ENCODE data around the gene CFAP54.
"Not testable (repeated sequence)": the region's sequence is repeated elsewhere in the genome, so short reads cannot be mapped to it uniquely, and the experiment has no call there.

CFAP54 gene

GRCh38 chr12:96482086-96482485 lies 7.3 kb upstream of the CFAP54 start:
- no peak overlapping the region for H4K8ac ChIP-seq (ENCODE audit: low read depth, low read length)
- H3K27me3 ChIP-seq (ENCODE audit: insufficient read depth, low read length, poor library complexity) = no peaks in the 10 kb centered on the region
- no peaks in the 10 kb centered on the region for H3K79me2 ChIP-seq (ENCODE audit: control insufficient read depth, insufficient read depth, low read length)
- no peaks in the 10 kb centered on the region for H3K36me3 ChIP-seq (ENCODE audit: control insufficient read depth, insufficient read depth, low read length)
- no peaks in the 10 kb centered on the region for H3K79me1 ChIP-seq (ENCODE audit: low read length)
- no peak overlapping the region for H3K18ac ChIP-seq (ENCODE audit: low read length)
- H3K9ac ChIP-seq (ENCODE audit: low read length) = no peak overlapping the region
- no peaks in the 10 kb centered on the region for H3K4me1 ChIP-seq (ENCODE audit: control insufficient read depth, low read depth, low read length)
- no peak overlapping the region for H2BK120ac ChIP-seq (ENCODE audit: low read depth, low read length)
- H3K23ac ChIP-seq (ENCODE audit: low read length) = no peak overlapping the region
- no peak overlapping the region for H3K4ac ChIP-seq (ENCODE audit: low read depth, low read length)
- no peak overlapping the region for H3K4me3 ChIP-seq (ENCODE audit: low read length)
- no peak overlapping the region for H2AK5ac ChIP-seq (ENCODE audit: low read length)
- no peak overlapping the region for H3K27ac ChIP-seq (ENCODE audit: low read depth, low read length)
- no peak overlapping the region for H2BK5ac ChIP-seq (ENCODE audit: low read length)
- H3K56ac ChIP-seq (ENCODE audit: low read length) = no peak overlapping the region
- DNase-seq = no peak
- no peak overlapping the region for H2BK15ac ChIP-seq (replicated peaks; ENCODE audit: low read depth)
- no peak overlapping the region for H3K4me2 ChIP-seq (ENCODE audit: low read length)
- no CpG with 5 or more reads among the region's 5 CpGs for WGBS (ENCODE audit: extremely low coverage, insufficient coverage, low lambda C conversion rate)
- H4K5ac ChIP-seq (ENCODE audit: low read length) = no peak overlapping the region

DNA sequence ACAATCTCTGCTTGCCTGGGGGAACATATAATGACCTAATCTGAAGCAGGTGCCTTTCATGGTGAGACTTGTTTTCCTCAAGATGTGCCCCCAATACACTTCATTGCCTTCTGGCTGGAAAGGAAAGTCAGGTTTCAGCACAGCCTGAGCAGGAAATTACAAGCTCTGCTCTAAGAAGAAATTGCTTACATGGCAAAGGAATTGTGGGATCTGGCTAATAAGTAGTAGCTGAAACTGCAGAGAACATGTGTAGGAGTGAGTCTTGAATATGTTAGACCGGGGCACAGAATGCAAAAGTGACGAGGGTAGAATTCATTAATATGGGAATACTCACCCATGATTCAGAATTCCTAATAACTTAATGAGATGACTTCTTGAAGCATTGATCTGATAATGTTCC lies 6.3 kb upstream of the CFAP54 start:
- Histone ChIP-seq H3K23ac (ENCODE audit: low read length) (no peak overlapping the region), H3K4me3 (ENCODE audit: low read length) (no peak overlapping the region)
- WGBS (ENCODE audit: extremely low coverage, insufficient coverage, low lambda C conversion rate) = no CpG with 5 or more reads among the region's 2 CpGs

GRCh38 chr12:96486751-96487613 lies 2.4 kb upstream of the CFAP54 start:
- Histone ChIP-seq H2AK5ac (ENCODE audit: low read length) (no peak overlapping the region), H3K18ac (ENCODE audit: low read length) (no peak overlapping the region), H3K27me3 (ENCODE audit: insufficient read depth, low read length, poor library complexity) (no peaks in the 10 kb centered on the region), H3K56ac (ENCODE audit: low read length) (no peak overlapping the region), H3K79me2 (ENCODE audit: control insufficient read depth, insufficient read depth, low read length) (no peaks in the 10 kb centered on the region), H3K27ac (ENCODE audit: low read depth, low read length) (no peak overlapping the region), H3K23ac (ENCODE audit: low read length) (no peak overlapping the region), H3K4me1 (ENCODE audit: control insufficient read depth, low read depth, low read length) (no peaks in the 10 kb centered on the region), H3K4me3 (ENCODE audit: low read length) (no peak overlapping the region), H4K8ac (ENCODE audit: low read depth, low read length) (no peak overlapping the region), H2BK120ac (ENCODE audit: low read depth, low read length) (no peak overlapping the region), H3K79me1 (ENCODE audit: low read length) (no peaks in the 10 kb centered on the region), H3K9ac (ENCODE audit: low read length) (no peak overlapping the region), H3K4ac (ENCODE audit: low read depth, low read length) (no peak overlapping the region), H3K36me3 (ENCODE audit: control insufficient read depth, insufficient read depth, low read length) (no peaks in the 10 kb centered on the region), H4K5ac (ENCODE audit: low read length) (no peak overlapping the region), H3K4me2 (ENCODE audit: low read length) (no peak overlapping the region), H2BK15ac (replicated peaks; ENCODE audit: low read depth) (no peak overlapping the region), H2BK5ac (ENCODE audit: low read length) (no peak overlapping the region)
- WGBS (ENCODE audit: extremely low coverage, insufficient coverage, low lambda C conversion rate) = no CpG with 5 or more reads among the region's 12 CpGs
- DNase-seq = no peak

More for the DNA sequence above, 6.3 kb upstream of the CFAP54 start:
- no peak overlapping the region for H2BK120ac ChIP-seq (ENCODE audit: low read depth, low read length)
- H3K9ac ChIP-seq (ENCODE audit: low read length) = no peak overlapping the region
- H3K18ac ChIP-seq (ENCODE audit: low read length) = no peak overlapping the region
- H3K56ac ChIP-seq (ENCODE audit: low read length) = no peak overlapping the region
- H3K4me2 ChIP-seq (ENCODE audit: low read length) = no peak overlapping the region
- H3K4me1 ChIP-seq (ENCODE audit: control insufficient read depth, low read depth, low read length) = no peaks in the 10 kb centered on the region
- H2AK5ac ChIP-seq (ENCODE audit: low read length) = no peak overlapping the region
- no peak overlapping the region for H3K4ac ChIP-seq (ENCODE audit: low read depth, low read length)
- H4K5ac ChIP-seq (ENCODE audit: low read length) = no peak overlapping the region
- no peak overlapping the region for H2BK15ac ChIP-seq (replicated peaks; ENCODE audit: low read depth)
- DNase-seq = no peak
- no peak overlapping the region for H2BK5ac ChIP-seq (ENCODE audit: low read length)
- no peak overlapping the region for H3K27ac ChIP-seq (ENCODE audit: low read depth, low read length)
- no peaks in the 10 kb centered on the region for H3K79me2 ChIP-seq (ENCODE audit: control insufficient read depth, insufficient read depth, low read length)
- no peaks in the 10 kb centered on the region for H3K27me3 ChIP-seq (ENCODE audit: insufficient read depth, low read length, poor library complexity)
- H4K8ac ChIP-seq (ENCODE audit: low read depth, low read length) = no peak overlapping the region
- no peaks in the 10 kb centered on the region for H3K79me1 ChIP-seq (ENCODE audit: low read length)
- H3K36me3 ChIP-seq (ENCODE audit: control insufficient read depth, insufficient read depth, low read length) = no peaks in the 10 kb centered on the region

GRCh38 chr12:96487634-96488033 lies 1.7 kb upstream of the CFAP54 start:
- Histone ChIP-seq H2AK5ac (ENCODE audit: low read length) (no peak overlapping the region), H3K56ac (ENCODE audit: low read length) (no peak overlapping the region), H3K27ac (ENCODE audit: low read depth, low read length) (no peak overlapping the region), H3K4me1 (ENCODE audit: control insufficient read depth, low read depth, low read length) (no peaks in the 10 kb centered on the region), H3K79me2 (ENCODE audit: control insufficient read depth, insufficient read depth, low read length) (no peaks in the 10 kb centered on the region), H3K79me1 (ENCODE audit: low read length) (no peaks in the 10 kb centered on the region), H2BK120ac (ENCODE audit: low read depth, low read length) (no peak overlapping the region), H4K8ac (ENCODE audit: low read depth, low read length) (no peak overlapping the region), H3K27me3 (ENCODE audit: insufficient read depth, low read length, poor library complexity) (no peaks in the 10 kb centered on the region), H3K9ac (ENCODE audit: low read length) (no peak overlapping the region), H3K18ac (ENCODE audit: low read length) (no peak overlapping the region), H3K4ac (ENCODE audit: low read depth, low read length) (no peak overlapping the region), H4K5ac (ENCODE audit: low read length) (no peak overlapping the region), H2BK5ac (ENCODE audit: low read length) (no peak overlapping the region), H2BK15ac (replicated peaks; ENCODE audit: low read depth) (no peak overlapping the region), H3K23ac (ENCODE audit: low read length) (no peak overlapping the region), H3K4me3 (ENCODE audit: low read length) (no peak overlapping the region), H3K36me3 (ENCODE audit: control insufficient read depth, insufficient read depth, low read length) (no peaks in the 10 kb centered on the region), H3K4me2 (ENCODE audit: low read length) (no peak overlapping the region)
- DNase-seq = peak; percentile 26
- no CpG with 5 or more reads among the region's 3 CpGs for WGBS (ENCODE audit: extremely low coverage, insufficient coverage, low lambda C conversion rate)

DNA sequence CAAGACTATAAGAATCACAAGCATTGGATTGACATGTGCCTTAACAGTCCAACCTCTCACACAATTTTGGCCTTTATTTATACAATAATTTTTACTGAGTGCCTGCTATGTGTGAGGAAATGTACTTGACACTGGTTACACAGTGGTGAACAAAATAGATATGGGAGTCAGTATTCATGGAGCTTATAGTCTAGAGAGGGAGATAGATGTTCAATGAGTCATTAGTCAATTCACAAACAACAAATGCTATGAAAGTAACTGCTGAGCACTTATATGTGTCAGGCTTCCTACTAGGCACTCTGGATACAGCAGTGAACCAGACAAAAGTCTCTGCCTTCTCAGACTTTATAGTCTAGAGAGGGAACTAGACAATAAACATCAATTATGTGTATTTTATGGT lies 3.7 kb downstream of the CFAP54 start:
- Histone ChIP-seq H2BK15ac (replicated peaks; ENCODE audit: low read depth) (no peak overlapping the region), H3K79me2 (ENCODE audit: control insufficient read depth, insufficient read depth, low read length) (no peaks in the 10 kb centered on the region), H3K79me1 (ENCODE audit: low read length) (no peaks in the 10 kb centered on the region), H3K18ac (ENCODE audit: low read length) (no peak overlapping the region), H3K27ac (ENCODE audit: low read depth, low read length) (no peak overlapping the region), H2BK120ac (ENCODE audit: low read depth, low read length) (no peak overlapping the region), H3K4me3 (ENCODE audit: low read length) (no peak overlapping the region), H2AK5ac (ENCODE audit: low read length) (no peak overlapping the region), H3K56ac (ENCODE audit: low read length) (no peak overlapping the region), H3K4ac (ENCODE audit: low read depth, low read length) (no peak overlapping the region), H3K27me3 (ENCODE audit: insufficient read depth, low read length, poor library complexity) (no peaks in the 10 kb centered on the region), H4K5ac (ENCODE audit: low read length) (no peak overlapping the region), H4K8ac (ENCODE audit: low read depth, low read length) (no peak overlapping the region), H2BK5ac (ENCODE audit: low read length) (no peak overlapping the region), H3K4me1 (ENCODE audit: control insufficient read depth, low read depth, low read length) (no peaks in the 10 kb centered on the region), H3K4me2 (ENCODE audit: low read length) (no peak overlapping the region), H3K23ac (ENCODE audit: low read length) (no peak overlapping the region), H3K36me3 (ENCODE audit: control insufficient read depth, insufficient read depth, low read length) (no peaks in the 10 kb centered on the region), H3K9ac (ENCODE audit: low read length) (no peak overlapping the region)
- no peak for DNase-seq

- H3K27me3 ChIP-seq (ENCODE audit: insufficient read depth, low read length, poor library complexity); H4K5ac ChIP-seq (ENCODE audit: low read length); H3K4me3 ChIP-seq (ENCODE audit: low read length); H2AK5ac ChIP-seq (ENCODE audit: low read length); H3K79me2 ChIP-seq (ENCODE audit: control insufficient read depth, insufficient read depth, low read length); H3K4ac ChIP-seq (ENCODE audit: low read depth, low read length); DNase-seq; H2BK5ac ChIP-seq (ENCODE audit: low read length); H2BK120ac ChIP-seq (ENCODE audit: low read depth, low read length); H3K4me1 ChIP-seq (ENCODE audit: control insufficient read depth, low read depth, low read length); H4K8ac ChIP-seq (ENCODE audit: low read depth, low read length); H3K18ac ChIP-seq (ENCODE audit: low read length); H3K79me1 ChIP-seq (ENCODE audit: low read length); H3K27ac ChIP-seq (ENCODE audit: low read depth, low read length); H2BK15ac ChIP-seq (replicated peaks; ENCODE audit: low read depth); H3K4me2 ChIP-seq (ENCODE audit: low read length); H3K23ac ChIP-seq (ENCODE audit: low read length); H3K36me3 ChIP-seq (ENCODE audit: control insufficient read depth, insufficient read depth, low read length); H3K56ac ChIP-seq (ENCODE audit: low read length); H3K9ac ChIP-seq (ENCODE audit: low read length): not testable (repeated sequence)
- no CpG with 5 or more reads among the region's 6 CpGs for WGBS (ENCODE audit: extremely low coverage, insufficient coverage, low lambda C conversion rate)
Observed at GRCh38 chr12:96494154-96494553, 4.8 kb downstream of the CFAP54 start.

Data from mesendoderm (in vitro differentiated cells).